HG02870 (cell line): ENCODE results near the gene KMT2E.
A peak's percentile ranks its signal among the peaks of the same experiment; 100 is the strongest.
"Not testable (repeated sequence)": the region's sequence is repeated elsewhere in the genome, so short reads cannot be mapped to it uniquely, and the experiment has no call there.

ENCODE experiments used
- ATAC-seq: cut with Tn5 transposase; IDR thresholded peaks from one replicate; pipeline ENCODE4 v1.9.1; 2021; ENCODE audit warnings: mild to moderate bottlenecking, moderate library complexity; ENCODE audit not compliant: unreplicated experiment

Gene KMT2E

GRCh38 chr7:104981672-104982037, 32.4 kb upstream of the KMT2E start:
- no peak for ATAC-seq

- ATAC-seq, result no peak
Observed at GRCh38 chr7:104982308-104983075, 31.5 kb upstream of the KMT2E start.

- ATAC-seq, result no peak
Observed at GRCh38 chr7:104983076-104983577, 30.9 kb upstream of the KMT2E start.

GRCh38 chr7:104983578-104984539, 30.1 kb upstream of the KMT2E start:
- ATAC-seq, result peak; percentile 87

GRCh38 chr7:104984585-104985258, 29.3 kb upstream of the KMT2E start:
- ATAC-seq, result no peak

- no peak for ATAC-seq
Observed at GRCh38 chr7:104985259-104985617, 28.8 kb upstream of the KMT2E start.

GRCh38 chr7:104986628-104987259, 27.3 kb upstream of the KMT2E start:
- ATAC-seq, result no peak

GRCh38 chr7:104987403-104987802, 26.6 kb upstream of the KMT2E start:
- not testable (repeated sequence) for ATAC-seq

- no peak for ATAC-seq
Observed at GRCh38 chr7:104990983-104991382, 23.0 kb upstream of the KMT2E start.

GRCh38 chr7:104992306-104992705, 21.7 kb upstream of the KMT2E start:
- ATAC-seq, result no peak

- ATAC-seq, result no peak
Observed at GRCh38 chr7:104993217-104993862, 20.7 kb upstream of the KMT2E start.

- ATAC-seq, result no peak
Observed at GRCh38 chr7:104998040-104998752, 15.8 kb upstream of the KMT2E start.

- no peak for ATAC-seq
Observed at GRCh38 chr7:105000200-105000599, 13.8 kb upstream of the KMT2E start.

- ATAC-seq, result no peak
Observed at GRCh38 chr7:105000927-105001336, 13.1 kb upstream of the KMT2E start.

- no peak for ATAC-seq
Observed at GRCh38 chr7:105001652-105002184, 12.3 kb upstream of the KMT2E start.

- no peak for ATAC-seq
Observed at GRCh38 chr7:105003275-105003674, 10.7 kb upstream of the KMT2E start.

GRCh38 chr7:105003872-105004510, 10.0 kb upstream of the KMT2E start:
- no peak for ATAC-seq

- not testable (repeated sequence) for ATAC-seq
Observed at GRCh38 chr7:105005006-105005405, 9.0 kb upstream of the KMT2E start.

- not testable (repeated sequence) for ATAC-seq
Observed at GRCh38 chr7:105005486-105005885, 8.5 kb upstream of the KMT2E start.
